ENCODE measurements around the gene SLC6A18.

SLC6A18 gene

GRCh38 chr5:1187234-1187949 lies 37.8 kb upstream of the SLC6A18 start:
- DNase-seq: no peak

- no peak for DNase-seq
Measured at GRCh38 chr5:1187950-1188334, 37.2 kb upstream of the SLC6A18 start.

- no peak for DNase-seq
Measured at GRCh38 chr5:1188464-1188863, 36.7 kb upstream of the SLC6A18 start.

GRCh38 chr5:1189269-1189668 lies 35.9 kb upstream of the SLC6A18 start:
- no peak for DNase-seq

GRCh38 chr5:1190278-1190677 lies 34.9 kb upstream of the SLC6A18 start:
- no peak for DNase-seq

GRCh38 chr5:1190837-1191239 lies 34.3 kb upstream of the SLC6A18 start:
- DNase-seq: no peak

GRCh38 chr5:1192971-1193590 lies 32.1 kb upstream of the SLC6A18 start:
- DNase-seq: no peak

GRCh38 chr5:1193591-1193985 lies 31.6 kb upstream of the SLC6A18 start:
- no peak for DNase-seq

- no peak for DNase-seq
Measured at GRCh38 chr5:1194378-1194777, 30.8 kb upstream of the SLC6A18 start.

- DNase-seq: no peak
Measured at GRCh38 chr5:1195439-1195838, 29.7 kb upstream of the SLC6A18 start.

- no peak for DNase-seq
Measured at GRCh38 chr5:1195916-1196315, 29.3 kb upstream of the SLC6A18 start.

- DNase-seq: no peak
Measured at GRCh38 chr5:1196562-1196961, 28.6 kb upstream of the SLC6A18 start.

- no peak for DNase-seq
Measured at GRCh38 chr5:1197876-1198666, 27.1 kb upstream of the SLC6A18 start.

- DNase-seq: no peak
Measured at GRCh38 chr5:1199340-1199648, 25.9 kb upstream of the SLC6A18 start.

GRCh38 chr5:1199649-1200494 lies 25.3 kb upstream of the SLC6A18 start:
- no peak for DNase-seq

GRCh38 chr5:1200495-1201326 lies 24.5 kb upstream of the SLC6A18 start:
- DNase-seq: no peak

GRCh38 chr5:1201327-1202025 lies 23.7 kb upstream of the SLC6A18 start, which contains the start of gene SLC6A19:
Gene SLC6A19, plus strand, starts transcription at chr5:1201595. Its CDS starts 56 bp downstream, at chr5:1201651.
- no peak for DNase-seq

GRCh38 chr5:1202026-1202797 lies 23.0 kb upstream of the SLC6A18 start:
- DNase-seq: no peak

GRCh38 chr5:1202798-1203185 lies 22.4 kb upstream of the SLC6A18 start:
- no peak for DNase-seq

- DNase-seq: no peak
Measured at GRCh38 chr5:1203311-1203967, 21.7 kb upstream of the SLC6A18 start.
